Bronchial epithelial cell (primary cell): Measurements from ENCODE around the gene KLF9. TPM values are rescaled to one million over a fixed set of nuclear protein-coding genes. Genes with fewer than 3 reads are reported as not detected.
A peak's percentile ranks its signal among the peaks of the same experiment; 100 is the strongest.

Experiments used
- DNase-seq: peaks from one replicate; pipeline ENCODE4 v3.0.0-alpha.2; 2010; ENCODE audit warnings: low read depth
- FAIRE-seq: peaks from 2 replicates; lab custom pipeline; 2011; peaks lifted over from hg19 to GRCh38; lab: Jason Lieb, UNC
- H3K27me3 ChIP-seq: 2 replicates; pipeline ENCODE4 v1.5.1; 2011; ENCODE audit warnings: low read length; ENCODE audit not compliant: control insufficient read depth, insufficient read depth
- H3K36me3 ChIP-seq: 2 replicates; pipeline ENCODE4 v1.5.1; 2011; ENCODE audit warnings: low read length; ENCODE audit not compliant: control insufficient read depth, insufficient read depth
- H3K4me3 ChIP-seq: 2 replicates; pipeline ENCODE4 v1.5.1; 2011; ENCODE audit warnings: mild to moderate bottlenecking, low read depth, low read length, control low read depth
- CTCF ChIP-seq: IDR thresholded peaks from 2 replicates; pipeline ENCODE4 v1.5.1; 2011; ENCODE audit warnings: mild to moderate bottlenecking, moderate library complexity, low read length, control low read depth, inconsistent platforms; ENCODE audit not compliant: insufficient read depth, severe bottlenecking
- total RNA-seq: library from RNA; depleted of rRNA; stranded (reverse); fragments of >200 nt; gene quantifications from 2 replicates; pipeline ENCODE4 v1.2.1, GENCODE V29; 2014

KLF9 gene
- total RNA-seq, 1 donor from 2014 or later = 41.9 TPM

GRCh38 chr9:70410368-70410767 lies 4.1 kb downstream of the KLF9 start:
- Histone ChIP-seq H3K4me3 (peak overlapping the region; percentile 72), H3K36me3 (no peaks in the 10 kb centered on the region), H3K27me3 (no peaks in the 10 kb centered on the region)
- no peak for TF ChIP-seq CTCF
- FAIRE-seq (no peak), DNase-seq (no peak)

- FAIRE-seq (no peak), DNase-seq (no peak)
- H3K4me3 ChIP-seq = no peak overlapping the region
- no peaks in the 10 kb centered on the region for H3K36me3 ChIP-seq
- TF ChIP-seq CTCF = no peak
- H3K27me3 ChIP-seq = no peaks in the 10 kb centered on the region
These were observed 4.7 kb downstream of the KLF9 start for GRCh38 chr9:70409800-70410199.

GRCh38 chr9:70409280-70409679 lies 5.2 kb downstream of the KLF9 start:
- no peak overlapping the region for H3K4me3 ChIP-seq
- H3K36me3 ChIP-seq = no peaks in the 10 kb centered on the region
- no peak for TF ChIP-seq CTCF
- no peaks in the 10 kb centered on the region for H3K27me3 ChIP-seq
- no peak for DNase-seq
- no peak for FAIRE-seq

- no peak overlapping the region for H3K4me3 ChIP-seq
- H3K36me3 ChIP-seq = no peaks in the 10 kb centered on the region
- TF ChIP-seq CTCF = no peak
- DNase-seq = no peak
- no peak for FAIRE-seq
- no peaks in the 10 kb centered on the region for H3K27me3 ChIP-seq
These were observed 5.9 kb downstream of the KLF9 start for GRCh38 chr9:70408393-70409040.

GRCh38 chr9:70407081-70407503 lies 7.4 kb downstream of the KLF9 start:
- FAIRE-seq = no peak
- Histone ChIP-seq H3K36me3 (no peaks in the 10 kb centered on the region), H3K4me3 (no peak overlapping the region), H3K27me3 (no peaks in the 10 kb centered on the region)
- peak; percentile 74 for DNase-seq
- TF ChIP-seq CTCF = no peak

GRCh38 chr9:70406434-70406862 lies 8.0 kb downstream of the KLF9 start:
- no peak overlapping the region for H3K4me3 ChIP-seq
- TF ChIP-seq CTCF = no peak
- FAIRE-seq = no peak
- H3K36me3 ChIP-seq = no peaks in the 10 kb centered on the region
- H3K27me3 ChIP-seq = no peaks in the 10 kb centered on the region
- no peak for DNase-seq
